ENCODE data around the gene CDIPT.
"Not testable (repeated sequence)": the region's sequence is repeated elsewhere in the genome, so short reads cannot be mapped to it uniquely, and the experiment has no call there.

- not testable (repeated sequence) for TF ChIP-seq POLR2A (IDR thresholded peaks at IDR 0.05; ENCODE audit: low read depth, low read length); CTCF (conservative IDR thresholded peaks at IDR 0.05; ENCODE audit: low read depth, low read length); RCOR1 (IDR thresholded peaks at IDR 0.05; ENCODE audit: insufficient replicate concordance, low read length); USF2 (IDR thresholded peaks at IDR 0.05; ENCODE audit: low read depth, low read length); RFX5 (IDR thresholded peaks at IDR 0.05; ENCODE audit: low read depth, low read length); CHD1 (IDR thresholded peaks at IDR 0.05; ENCODE audit: low read depth, low read length); FOS (IDR thresholded peaks at IDR 0.05; ENCODE audit: low read depth, low read length); SMC3 (IDR thresholded peaks at IDR 0.05; ENCODE audit: low read depth, low read length); RAD21 (IDR thresholded peaks at IDR 0.05; ENCODE audit: low read length); MAZ (IDR thresholded peaks at IDR 0.05; ENCODE audit: borderline replicate concordance, low read depth, low read length)
Observed at GRCh38 chr16:29909851-29910250, 46.8 kb upstream of the CDIPT start.

Measured in IMR-90 (cell line).